HCT116 (cell line): Measurements from ENCODE around the gene TCOF1. TPM values are rescaled to one million over a fixed set of nuclear protein-coding genes. Genes with fewer than 3 reads are reported as not detected.

ENCODE experiments used
- ATAC-seq: fragments of 200-7000 bp; cut with Tn5 transposase; 2 replicates; pipeline ENCODE4 v1.9.1; 2020; ENCODE audit warnings: mild to moderate bottlenecking, moderate library complexity
- BruUV-seq: library from RNA; stranded (reverse); fragments of 400-500 nt; replicated peaks from 2 replicates; lab custom pipeline; 2021; lab: Mats Ljungman, UMichigan
- CTCF ChIA-PET: fragments of 300-600 bp; sonication (Branson Sonifier 250); formaldehyde crosslinking; loops from one replicate; lab custom pipeline; 2021; ENCODE audit warnings: antibody characterized with exemption; lab: Charles Lee
- POLR2A ChIA-PET: fragments of 300-600, 350-600 bp; sonication (Branson Sonifier 250); formaldehyde crosslinking; loops from one replicate; lab custom pipeline; 2021; ENCODE audit warnings: antibody characterized with exemption; lab: Charles Lee
- RAD21 ChIA-PET, 2 experiments: fragments of 300-600 bp; sonication (Branson Sonifier 250); formaldehyde crosslinking; loops; one replicate each; lab custom pipeline; 2023; ENCODE audit warnings: low total read pairs in 2 of 2; ENCODE audit not compliant: uncharacterized antibody in 2 of 2, unreplicated experiment in 2 of 2, low non-redundant PET in 1 of 2; lab: Charles Lee
- DNase-seq: peaks from one replicate; pipeline ENCODE4 v3.0.0-alpha.2; 2010; ENCODE audit warnings: low read depth, low spot score
- H2AFZ ChIP-seq: fragments of 200-600 bp; shearing (Covaris generic), sonication (generic); 2 replicates; pipeline ENCODE4 v1.6.1; 2017; ENCODE audit warnings: low read depth, mixed run types, mixed read lengths, antibody characterized with exemption, low read length; ENCODE audit not compliant: poor library complexity, severe bottlenecking
- H3K27ac ChIP-seq: 2 replicates; pipeline ENCODE4 v1.5.1; 2012; ENCODE audit warnings: low read depth, low read length
- H3K27me3 ChIP-seq: fragments of 200-600 bp; sonication (generic); 2 replicates; pipeline ENCODE4 v1.6.1; 2016; ENCODE audit warnings: mixed run types, low read length, mixed read lengths; ENCODE audit not compliant: insufficient read depth
- H3K36me3 ChIP-seq, 2 experiments: fragments of 200-500 bp in 1 of 2; fragments of 200-600 bp in 1 of 2; sonication (Bioruptor generic) in 1 of 2; sonication (generic) in 1 of 2; 2 replicates each; pipeline versions ENCODE4 v1.5.1 to v1.6.1; 2014 to 2016; ENCODE audit warnings: low read length in 2 of 2, inconsistent platforms in 1 of 2, mixed read lengths in 1 of 2, mixed run types in 1 of 2; ENCODE audit not compliant: insufficient read depth in 2 of 2, control insufficient read depth in 1 of 2
- H3K4me1 ChIP-seq, 2 experiments: fragments of 200-600 bp in 1 of 2; sonication (generic) in 1 of 2; 2 replicates each; pipeline versions ENCODE4 v1.5.1 to v1.6.1; 2012 to 2017; ENCODE audit warnings: low read length in 2 of 2, inconsistent platforms in 1 of 2, mild to moderate bottlenecking in 1 of 2, mixed read lengths in 1 of 2, mixed run types in 1 of 2, moderate library complexity in 1 of 2; ENCODE audit not compliant: insufficient read depth in 2 of 2, control insufficient read depth in 1 of 2
- H3K4me2 ChIP-seq: fragments of 200-600 bp; sonication (generic); 2 replicates; pipeline ENCODE4 v1.6.1; 2017; ENCODE audit warnings: mixed run types, low read length, mixed read lengths
- H3K4me3 ChIP-seq, 2 experiments: fragments of 200-600 bp in 1 of 2; sonication (generic) in 1 of 2; replicated peaks in 1 of 2; 2 replicates each; pipeline ENCODE4 v1.5.1; 2011 to 2016; ENCODE audit warnings: low read length in 2 of 2, control low read depth in 1 of 2, low read depth in 1 of 2, mild to moderate bottlenecking in 1 of 2, mixed read lengths in 1 of 2, mixed run types in 1 of 2
- H3K79me2 ChIP-seq: fragments of 200-600 bp; sonication (generic); 2 replicates; pipeline ENCODE4 v1.6.1; 2017; ENCODE audit warnings: mild to moderate bottlenecking, mixed run types, low read length, moderate library complexity, mixed read lengths; ENCODE audit not compliant: insufficient read depth
- H3K9ac ChIP-seq: fragments of 200-600 bp; sonication (generic); 2 replicates; pipeline ENCODE4 v1.6.1; 2016; ENCODE audit warnings: low read length, mixed read lengths
- H3K9me2 ChIP-seq: fragments of 200-600 bp; sonication (generic), shearing (Covaris generic); 2 replicates; pipeline ENCODE4 v1.6.1; 2017; ENCODE audit warnings: mixed run types, mild to moderate bottlenecking, moderate library complexity; ENCODE audit not compliant: insufficient read depth
- H3K9me3 ChIP-seq, 2 experiments: fragments of 200-500 bp in 1 of 2; fragments of 200-600 bp in 1 of 2; sonication (Bioruptor generic) in 1 of 2; sonication (generic) in 1 of 2; 2 replicates each; pipeline ENCODE4 v1.6.1; 2014 to 2017; ENCODE audit warnings: low read length in 2 of 2, mixed read lengths in 2 of 2, inconsistent platforms in 1 of 2, low read depth in 1 of 2, mild to moderate bottlenecking in 1 of 2, mixed run types in 1 of 2, moderate library complexity in 1 of 2; ENCODE audit not compliant: control insufficient read depth in 1 of 2, insufficient read depth in 1 of 2
- H4K20me1 ChIP-seq: fragments of 200-600 bp; sonication (generic), shearing (Covaris generic); 2 replicates; pipeline ENCODE4 v1.6.1; 2017; ENCODE audit warnings: mixed run types, mild to moderate bottlenecking, moderate library complexity; ENCODE audit not compliant: insufficient read depth
- CBX3 ChIP-seq: IDR thresholded peaks from 2 replicates; pipeline ENCODE4 v1.6.1; 2012; ENCODE audit warnings: low read depth
- CEBPB ChIP-seq: IDR thresholded peaks from 2 replicates; pipeline ENCODE4 v1.6.1; 2012; ENCODE audit warnings: low read depth
- ELF1 ChIP-seq: IDR thresholded peaks from 2 replicates; pipeline ENCODE4 v1.6.1; 2012; ENCODE audit warnings: low read depth, borderline replicate concordance
- EZH2 ChIP-seq: fragments of 200-600 bp; sonication (generic); IDR thresholded peaks from 2 replicates; pipeline ENCODE4 v1.6.1; 2017; ENCODE audit warnings: antibody characterized with exemption, mixed run types
- JUND ChIP-seq: IDR thresholded peaks from 2 replicates; pipeline ENCODE4 v1.6.1; 2012
- POLR2AphosphoS5 ChIP-seq: IDR thresholded peaks from 2 replicates; pipeline ENCODE4 v1.6.1; 2011; ENCODE audit warnings: mild to moderate bottlenecking, low read depth, low read length, moderate library complexity
- SIN3A ChIP-seq: IDR thresholded peaks from 2 replicates; pipeline ENCODE4 v1.6.1; 2012; ENCODE audit warnings: low read depth
- SRF ChIP-seq: IDR thresholded peaks from 2 replicates; pipeline ENCODE4 v1.6.1; 2012; ENCODE audit warnings: low read depth
- TCF7L2 ChIP-seq: IDR thresholded peaks from 2 replicates; pipeline ENCODE4 v1.7.0; 2011; ENCODE audit warnings: borderline replicate concordance, inconsistent platforms; ENCODE audit not compliant: insufficient read depth, insufficient read length; ENCODE audit errors: extremely low read depth
- ZFX ChIP-seq: fragments of 450-650 bp; IDR thresholded peaks from 2 replicates; pipeline ENCODE4 v1.6.1; 2017
- ZNF274 ChIP-seq: fragments of 200-500 bp; sonication (Bioruptor generic); IDR thresholded peaks from 2 replicates; pipeline ENCODE4 v1.6.1; 2014; ENCODE audit warnings: mild to moderate bottlenecking, low read depth, low read length, inconsistent platforms
- intact Hi-C: fragments of 100-400 bp; cut with micrococcal nuclease; formaldehyde crosslinking; loops from 2 replicates; pipeline ENCODE4 v1.10.0; 2022
- total RNA-seq: library from RNA; stranded (reverse); gene quantifications from one replicate; pipeline ENCODE4 v1.2.1, GENCODE V29; 2021; ENCODE audit not compliant: unreplicated experiment
- TF ChIP-seq, protein P1 (sequence below): IDR thresholded peaks from 2 replicates; pipeline ENCODE4 v1.6.1; 2011; ENCODE audit warnings: mild to moderate bottlenecking, low read length, moderate library complexity; ENCODE audit not compliant: insufficient replicate concordance; ENCODE audit errors: extremely low read depth

TCOF1 gene
- total RNA-seq, 1 experiment from 2014 or later = 94.7 TPM

DNA sequence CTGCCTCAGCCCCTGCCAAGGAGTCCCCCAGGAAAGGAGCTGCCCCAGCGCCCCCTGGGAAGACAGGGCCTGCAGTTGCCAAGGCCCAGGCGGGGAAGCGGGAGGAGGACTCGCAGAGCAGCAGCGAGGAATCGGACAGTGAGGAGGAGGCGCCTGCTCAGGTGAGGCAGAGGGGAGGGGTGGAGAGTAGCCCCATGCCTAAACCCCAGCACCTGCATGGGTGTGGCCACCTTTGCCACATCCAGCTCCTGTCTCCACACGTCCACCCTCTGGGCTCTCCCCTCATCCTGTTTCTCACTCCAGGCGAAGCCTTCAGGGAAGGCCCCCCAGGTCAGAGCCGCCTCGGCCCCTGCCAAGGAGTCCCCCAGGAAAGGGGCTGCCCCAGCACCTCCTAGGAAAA, 17.2 kb downstream of the TCOF1 start:
- DNase-seq (no peak), ATAC-seq (no peak)
- H2AFZ ChIP-seq = no peak overlapping the region
- H3K9me2 ChIP-seq = no peaks in the 10 kb centered on the region
- POLR2A ChIA-PET = no interaction called here
- intact Hi-C loops = no loop called here
- RAD21 ChIA-PET = no interaction called here
- no peak overlapping the region for H3K9ac ChIP-seq
- no peak overlapping the region for H3K27ac ChIP-seq
- H3K4me3 ChIP-seq = no peak overlapping the region
- H3K36me3 ChIP-seq = peaks cover 71 to 97% of the 10 kb centered on the region in 2 experiments; a peak in 3 of 4 replicates
- H3K4me2 ChIP-seq = no peak overlapping the region
- H4K20me1 ChIP-seq = 0 out of 2 replicates have a peak, but pooled peaks cover 3% of the 10 kb centered on the region
- TF ChIP-seq SRF (no peak), SIN3A (no peak), CBX3 (no peak), ZNF274 (no peak), TCF7L2 (no peak), ELF1 (no peak), JUND (no peak), CEBPB (no peak), EZH2 (no peak), POLR2AphosphoS5 (no peak), ZFX (no peak)
- TF ChIP-seq, protein P1, sequence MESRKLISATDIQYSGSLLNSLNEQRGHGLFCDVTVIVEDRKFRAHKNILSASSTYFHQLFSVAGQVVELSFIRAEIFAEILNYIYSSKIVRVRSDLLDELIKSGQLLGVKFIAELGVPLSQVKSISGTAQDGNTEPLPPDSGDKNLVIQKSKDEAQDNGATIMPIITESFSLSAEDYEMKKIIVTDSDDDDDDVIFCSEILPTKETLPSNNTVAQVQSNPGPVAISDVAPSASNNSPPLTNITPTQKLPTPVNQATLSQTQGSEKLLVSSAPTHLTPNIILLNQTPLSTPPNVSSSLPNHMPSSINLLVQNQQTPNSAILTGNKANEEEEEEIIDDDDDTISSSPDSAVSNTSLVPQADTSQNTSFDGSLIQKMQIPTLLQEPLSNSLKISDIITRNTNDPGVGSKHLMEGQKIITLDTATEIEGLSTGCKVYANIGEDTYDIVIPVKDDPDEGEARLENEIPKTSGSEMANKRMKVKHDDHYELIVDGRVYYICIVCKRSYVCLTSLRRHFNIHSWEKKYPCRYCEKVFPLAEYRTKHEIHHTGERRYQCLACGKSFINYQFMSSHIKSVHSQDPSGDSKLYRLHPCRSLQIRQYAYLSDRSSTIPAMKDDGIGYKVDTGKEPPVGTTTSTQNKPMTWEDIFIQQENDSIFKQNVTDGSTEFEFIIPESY = no peak
- CTCF ChIA-PET = no interaction called here
- no peaks in the 10 kb centered on the region for H3K9me3 ChIP-seq
- BruUV-seq = no TSS peak
- H3K79me2 ChIP-seq = peaks cover 8% of the 10 kb centered on the region; the same call in 1 of the 2 replicates
- no peaks in the 10 kb centered on the region for H3K4me1 ChIP-seq
- H3K27me3 ChIP-seq = no peaks in the 10 kb centered on the region
